Superior temporal gyrus (tissue), 1 donor: Measurements from ENCODE around the gene CCNK.

Experiments
- DNase-seq: peaks from one replicate; pipeline ENCODE4 v3.0.0-alpha.2; 2016; ENCODE audit errors: extremely low spot score

CCNK gene

GRCh38 chr14:99552572-99553216, 71.5 kb downstream of the CCNK start:
- no peak for DNase-seq

- DNase-seq = peak; percentile 43
These were observed 73.0 kb downstream of the CCNK start for GRCh38 chr14:99554184-99554583.

GRCh38 chr14:99554757-99555531, 73.7 kb downstream of the CCNK start:
- no peak for DNase-seq

DNA sequence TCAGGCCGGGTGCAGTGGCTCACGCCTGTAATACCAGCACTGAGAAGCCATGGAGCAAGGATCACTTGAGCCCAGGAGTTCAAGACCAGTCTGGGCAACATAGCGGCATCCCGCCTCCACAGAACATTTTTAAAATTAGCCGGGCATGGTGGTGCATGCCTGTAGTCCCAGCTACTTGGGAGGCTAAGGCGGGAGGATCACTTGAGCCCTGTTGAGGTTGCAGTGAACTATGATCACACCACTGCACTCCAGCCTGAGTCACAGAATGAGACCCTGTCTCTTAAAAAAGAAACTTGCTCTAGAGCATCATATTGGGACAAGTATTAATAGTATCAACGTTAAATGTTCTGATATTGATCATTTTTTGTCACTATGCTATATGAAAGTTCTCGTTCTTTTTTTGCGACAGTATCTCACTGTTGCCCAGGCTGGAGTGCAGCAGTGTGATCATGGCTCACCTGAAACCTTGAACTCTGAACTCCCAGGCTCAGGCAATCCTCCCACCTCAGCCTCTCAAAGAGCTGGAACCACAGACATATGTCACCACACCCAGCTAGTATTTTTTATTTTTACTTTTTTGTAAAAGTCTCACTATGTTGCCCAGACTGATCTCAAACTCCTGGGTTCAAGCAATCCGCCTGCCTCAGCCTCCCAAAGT, 75.1 kb downstream of the CCNK start:
- no peak for DNase-seq

GRCh38 chr14:99559286-99559990, 78.2 kb downstream of the CCNK start:
- no peak for DNase-seq

- DNase-seq = no peak
These were observed 79.2 kb downstream of the CCNK start for GRCh38 chr14:99560403-99560802.

- no peak for DNase-seq
These were observed 79.9 kb downstream of the CCNK start for GRCh38 chr14:99560922-99561683.

GRCh38 chr14:99561864-99562263, 80.7 kb downstream of the CCNK start:
- DNase-seq = no peak
